ENCODE results near the gene MYO10.
"Not testable (repeated sequence)": the region's sequence is repeated elsewhere in the genome, so short reads cannot be mapped to it uniquely, and the experiment has no call there.

Gene MYO10

DNA sequence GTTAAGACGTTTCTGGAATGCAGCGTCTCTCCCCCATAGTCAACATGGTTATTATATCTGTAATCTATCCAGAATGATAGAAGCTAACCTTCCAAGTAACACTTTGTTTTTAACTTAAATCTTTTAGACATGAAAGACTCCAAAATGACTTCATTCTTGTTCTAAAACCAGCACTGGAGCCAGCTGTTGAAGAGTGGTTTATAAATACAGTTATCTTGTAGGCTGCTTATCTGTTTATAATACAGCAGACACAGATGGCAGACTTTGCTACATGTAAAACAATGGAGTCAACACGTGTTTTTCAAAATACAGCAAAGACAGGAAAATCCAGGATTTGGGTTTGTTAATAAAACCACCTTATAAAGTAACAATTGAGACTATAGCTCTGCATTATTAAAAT, 270.5 kb downstream of the MYO10 start:
- no peak for DNase-seq

DNA sequence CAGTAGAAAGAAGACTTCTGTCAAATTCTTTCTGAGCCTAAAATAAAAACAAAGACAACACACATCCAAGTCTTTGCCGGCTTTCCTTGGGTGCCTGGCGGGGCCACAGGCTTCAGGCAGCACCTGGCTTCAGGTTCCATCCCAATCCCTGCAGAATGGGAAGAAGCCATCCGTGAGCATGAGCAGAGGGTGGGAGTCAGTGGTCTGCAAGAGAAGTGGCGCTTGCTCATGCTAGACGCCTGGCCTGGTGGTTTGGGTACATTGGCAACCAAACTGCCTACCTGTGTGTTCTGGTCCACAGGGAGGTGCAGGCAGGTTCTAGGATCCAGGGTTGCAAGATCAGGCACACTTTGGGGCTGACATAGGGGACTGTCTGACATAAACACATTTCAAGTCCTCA, 271.7 kb downstream of the MYO10 start:
- no peak for DNase-seq

DNA sequence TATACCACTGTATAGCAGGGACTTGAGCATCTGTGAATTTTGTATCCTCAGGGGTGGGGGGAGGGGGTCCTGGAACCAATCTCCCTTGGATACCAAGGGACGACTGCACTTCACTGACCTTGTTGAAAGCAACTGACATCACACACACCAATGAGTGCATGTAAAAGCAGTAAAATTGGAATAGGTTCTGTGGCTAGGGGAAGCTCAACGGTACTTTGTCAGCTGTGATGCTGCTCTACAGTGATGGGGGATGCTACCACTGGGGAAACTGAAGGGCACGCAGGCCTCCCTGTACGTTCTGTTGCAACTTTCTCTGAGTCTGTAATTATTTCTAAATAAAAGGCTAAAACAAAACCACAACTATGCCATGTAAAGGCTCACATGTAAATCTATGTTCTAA, 272.2 kb downstream of the MYO10 start:
- DNase-seq = no peak

DNA sequence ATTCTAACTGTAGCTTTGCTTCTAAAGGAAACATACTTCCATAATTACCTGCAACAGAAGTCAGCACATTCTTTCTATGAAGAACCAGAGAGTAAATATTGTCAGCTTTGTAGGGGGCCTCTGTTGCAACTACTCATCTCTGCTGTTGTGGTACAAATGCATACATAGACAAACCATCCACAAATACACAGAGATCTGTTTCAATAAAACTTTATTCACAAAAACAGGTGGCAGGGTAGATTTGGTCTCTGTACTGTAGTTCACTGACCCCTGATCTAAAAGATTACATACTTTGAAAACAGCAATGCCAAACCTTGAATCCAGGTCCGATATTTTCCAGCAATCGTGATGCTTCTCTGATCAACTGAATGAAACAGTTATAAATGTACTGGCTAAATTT, 274.4 kb downstream of the MYO10 start:
- DNase-seq = no peak

DNA sequence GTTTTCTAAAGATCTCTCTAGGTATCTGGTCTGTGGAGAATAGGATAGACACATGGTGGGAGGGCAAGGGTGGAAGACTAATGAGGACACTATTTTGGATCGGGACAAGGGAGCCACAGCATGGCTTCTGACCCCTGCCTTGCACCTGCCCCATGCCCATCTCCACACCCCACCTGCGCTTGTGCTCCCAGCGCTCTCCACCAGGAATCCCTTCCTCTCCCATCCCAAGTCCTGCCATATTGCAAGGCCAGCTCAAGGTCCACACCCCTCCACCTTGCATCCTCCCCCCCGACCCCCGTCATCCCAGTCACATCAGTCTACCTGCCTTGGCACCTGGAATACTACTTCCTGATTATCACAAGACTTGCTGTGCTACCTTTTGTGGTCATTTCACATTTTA, 275.1 kb downstream of the MYO10 start:
- DNase-seq = no peak

DNA sequence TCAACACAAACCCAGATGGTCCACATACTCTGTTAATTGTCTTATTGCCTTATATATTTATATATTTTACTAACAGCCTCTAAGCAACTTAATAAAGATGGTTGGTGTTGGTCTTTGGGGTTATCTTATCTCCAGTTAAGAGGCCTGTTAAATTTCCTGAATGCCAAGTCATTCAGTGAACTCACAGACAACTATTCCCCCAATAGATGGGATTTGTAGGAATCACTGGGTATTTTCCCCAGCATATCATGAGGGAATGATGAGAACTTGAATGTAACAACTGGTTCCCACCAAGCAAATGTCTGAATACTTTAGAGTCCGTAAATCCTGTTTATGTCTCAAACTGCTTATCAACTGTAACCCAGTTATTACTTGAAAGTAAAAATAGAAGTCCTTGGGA, 276.6 kb downstream of the MYO10 start:
- no peak for DNase-seq

DNA sequence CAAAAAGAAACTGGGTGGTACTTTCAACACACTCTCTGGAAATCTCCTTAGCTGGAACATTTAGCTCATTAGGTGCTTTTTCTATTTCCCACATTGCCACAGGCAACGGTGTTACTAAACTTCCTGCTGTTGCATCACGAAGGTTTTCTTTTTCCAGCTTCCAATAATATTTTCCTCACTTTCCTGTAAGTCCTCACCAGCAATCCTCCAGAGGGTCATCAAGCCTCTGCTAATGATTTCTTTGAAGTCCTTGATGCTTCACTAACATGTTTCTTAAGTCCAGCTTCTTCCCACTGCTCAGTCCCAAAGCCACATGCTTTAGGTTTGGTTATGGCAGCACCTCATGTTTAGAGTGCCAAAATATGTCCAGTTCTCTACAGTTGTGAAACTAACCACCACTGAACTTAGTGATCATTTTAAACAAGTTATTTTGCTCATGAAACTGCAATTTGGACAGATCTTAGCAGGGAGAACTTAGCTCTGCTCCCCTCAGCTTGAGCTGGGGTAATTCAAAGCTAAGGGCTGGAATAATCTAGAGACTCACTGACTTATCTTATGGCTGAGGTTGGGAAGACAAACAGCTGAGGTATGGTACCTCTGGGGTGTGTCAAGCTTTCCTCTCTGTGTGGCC, 279.4 kb downstream of the MYO10 start:
- DNase-seq = no peak

DNA sequence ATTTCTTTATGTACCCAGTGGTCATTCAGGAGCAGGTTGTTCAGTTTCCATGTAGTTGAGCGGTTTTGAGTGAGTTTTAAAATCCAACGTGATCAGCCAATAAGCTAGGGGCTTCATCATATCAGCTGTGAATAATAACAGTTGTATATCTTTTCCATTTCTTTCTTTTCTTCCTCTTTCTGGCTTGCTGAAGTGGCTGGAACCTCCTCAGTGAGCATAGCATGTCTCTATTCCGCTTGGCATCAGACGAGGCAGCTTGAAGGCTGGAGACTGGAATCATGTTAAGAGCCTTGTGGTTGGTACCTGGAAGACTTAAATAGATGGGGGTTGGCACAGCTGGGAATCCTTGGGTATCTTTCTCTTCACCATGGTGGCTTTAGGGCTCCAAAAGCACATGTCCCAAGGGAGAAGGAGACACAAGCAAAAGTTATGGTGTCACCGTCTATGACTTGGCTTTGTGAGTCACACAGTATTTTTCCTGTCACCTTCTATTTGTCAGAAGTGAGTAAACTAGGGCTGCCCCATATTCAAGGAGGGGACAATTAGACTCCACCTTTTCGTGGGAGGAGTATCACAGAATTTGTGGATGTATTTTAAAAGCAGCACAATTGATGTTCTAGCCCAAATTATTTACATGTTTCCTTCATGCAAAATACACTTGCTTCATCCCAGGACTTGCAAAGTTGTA, 281.3 kb downstream of the MYO10 start:
- DNase-seq = no peak

DNA sequence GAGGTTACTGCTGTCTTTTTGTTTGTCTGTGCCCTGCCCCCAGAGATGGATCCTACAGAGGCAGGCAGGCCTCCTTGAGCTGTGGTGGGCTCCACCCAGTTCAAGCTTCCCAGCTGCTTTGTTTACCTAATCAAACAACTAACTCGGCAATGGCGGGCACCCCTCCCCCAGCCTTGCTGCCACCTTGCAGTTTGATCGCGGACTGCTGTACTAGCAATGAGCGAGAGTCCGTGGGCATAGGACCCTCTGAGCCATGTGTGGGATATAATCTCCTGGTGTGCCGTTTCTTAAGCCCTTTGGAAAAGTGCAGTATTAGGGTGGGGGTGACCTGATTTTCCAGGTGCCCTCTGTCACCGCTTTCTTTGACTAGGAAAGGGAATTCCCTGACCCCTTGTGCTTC, 287.3 kb downstream of the MYO10 start:
- not testable (repeated sequence) for DNase-seq

DNA sequence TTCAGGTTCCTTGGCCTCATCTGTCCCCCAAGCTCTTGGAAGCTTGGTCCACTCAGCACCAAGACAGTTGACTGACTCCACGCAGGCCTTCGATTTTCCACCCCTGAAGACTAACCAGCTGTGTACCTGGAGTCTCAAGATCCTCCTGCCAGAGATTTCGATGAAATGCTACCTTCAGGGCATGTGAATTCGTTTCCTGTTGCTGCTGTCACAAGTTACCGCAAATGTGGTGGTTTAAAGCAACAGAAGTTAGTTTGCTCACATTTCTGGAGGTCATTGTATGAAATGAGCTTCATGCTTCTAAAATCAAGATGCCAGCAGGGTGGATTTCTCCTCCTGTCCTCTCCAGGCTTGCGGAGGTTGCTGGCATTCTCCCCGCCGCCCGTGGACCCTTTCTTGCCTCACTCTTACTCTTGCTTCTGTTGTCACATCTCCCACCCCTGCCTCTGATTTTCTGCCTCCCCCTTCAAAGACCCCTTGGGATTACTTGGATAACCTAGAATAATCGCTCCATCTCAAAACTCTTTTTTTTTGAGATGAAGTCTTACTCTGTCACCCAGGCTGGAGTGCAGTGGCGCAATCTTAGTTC, 291.7 kb downstream of the MYO10 start:
- DNase-seq = no peak

DNA sequence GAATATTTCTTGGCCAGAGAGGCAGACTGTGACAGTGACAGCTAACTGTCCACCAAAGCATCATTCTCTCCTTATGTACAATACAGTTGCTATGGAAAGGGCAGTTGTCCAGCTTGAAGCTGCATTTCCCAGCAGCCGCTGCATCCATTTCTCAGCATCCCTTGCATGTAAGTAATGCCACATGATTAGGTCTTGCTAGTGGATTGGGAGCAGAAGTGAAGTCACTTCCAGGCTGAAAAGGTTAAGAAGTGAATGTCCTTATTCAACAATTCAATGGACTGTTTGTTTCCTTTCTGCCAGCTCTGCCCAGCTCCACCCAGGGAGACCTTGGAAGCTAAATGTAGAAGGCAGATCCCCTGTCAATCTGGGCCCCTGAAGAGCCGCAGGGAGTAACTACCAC, 293.2 kb downstream of the MYO10 start:
- DNase-seq = no peak

DNA sequence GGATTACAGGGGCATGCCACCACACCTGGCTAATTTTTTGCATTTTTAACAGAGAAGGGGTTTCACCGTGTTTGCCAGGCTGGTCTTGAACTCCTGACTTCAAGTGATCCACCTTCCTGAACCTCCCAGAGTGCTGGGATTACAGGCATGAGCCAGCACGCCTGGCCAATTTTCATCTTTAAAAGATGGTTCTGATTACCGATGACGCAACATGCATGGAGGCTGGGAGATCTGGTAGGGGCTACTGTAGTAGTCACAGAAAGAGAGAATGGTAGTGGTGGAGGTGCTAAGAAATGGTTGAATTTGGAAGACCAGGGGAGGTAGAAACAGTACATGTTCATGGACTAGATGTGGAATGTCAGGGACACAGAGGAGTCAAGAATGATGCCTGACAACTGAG, 296.9 kb downstream of the MYO10 start:
- DNase-seq = no peak

DNA sequence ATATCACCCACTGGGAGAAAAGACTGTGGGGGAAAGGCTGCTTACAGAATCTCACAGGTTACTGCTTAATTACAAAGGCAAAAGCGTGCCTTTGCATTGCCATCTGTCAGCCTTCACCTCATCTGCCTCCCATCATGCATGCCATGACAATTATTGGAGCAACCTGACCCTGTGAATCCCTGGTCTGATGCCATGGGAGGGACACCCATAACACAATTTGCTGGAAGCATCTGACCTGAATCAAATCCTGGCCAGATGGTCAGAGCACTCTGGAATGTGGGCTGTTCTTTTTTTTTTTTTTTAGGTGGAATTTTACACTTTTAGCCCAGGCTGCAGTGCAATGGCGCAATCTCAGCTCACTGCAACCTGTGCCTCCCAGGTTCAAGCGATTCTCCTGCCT, 307.7 kb downstream of the MYO10 start:
- no peak for DNase-seq

DNA sequence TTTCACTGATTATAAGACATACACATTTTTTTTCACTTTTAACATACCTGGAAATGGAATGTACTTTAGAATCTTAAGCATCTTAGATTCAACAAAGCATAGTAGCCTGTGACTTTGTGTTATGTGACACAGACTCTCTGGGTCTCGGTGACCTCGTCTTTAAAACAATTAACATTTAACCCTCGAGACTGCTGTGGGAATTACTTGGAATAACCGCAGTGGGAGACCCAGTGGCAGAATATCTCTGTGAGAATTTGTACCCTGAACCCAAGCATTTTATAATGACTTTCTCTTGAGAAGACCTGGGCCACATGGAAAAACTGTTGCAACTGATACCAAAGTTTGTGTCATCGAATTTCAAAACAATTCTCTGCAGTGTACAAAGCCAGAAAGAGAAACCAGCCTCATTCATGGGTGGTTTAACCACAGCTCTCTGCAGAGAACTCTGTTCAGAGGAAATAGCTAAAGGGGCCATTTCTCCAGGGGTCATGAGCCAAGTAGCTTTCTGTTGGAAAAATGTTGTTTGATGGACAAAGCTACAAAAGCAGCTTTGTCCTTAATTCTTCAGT, 309.3 kb downstream of the MYO10 start:
- DNase-seq = peak; percentile 42 to 44

DNA sequence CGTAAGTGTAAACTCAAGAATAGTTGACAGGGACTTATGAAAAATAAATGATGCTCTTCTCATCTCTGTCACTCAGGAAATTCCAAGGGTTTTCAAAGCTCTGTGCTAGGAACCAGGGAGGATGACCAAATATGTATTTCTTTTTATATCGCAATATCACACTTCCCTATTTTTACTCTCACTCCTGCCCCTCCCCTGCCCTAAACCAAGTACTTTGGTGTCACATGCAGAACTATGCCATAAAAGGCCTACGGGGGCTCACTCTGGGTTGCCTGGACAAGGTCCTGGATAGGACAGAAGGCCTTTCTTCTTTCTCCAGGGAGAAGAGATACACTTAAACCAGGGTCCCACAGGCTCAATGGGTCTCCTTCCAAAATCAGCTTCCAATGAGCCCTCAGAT, 311.0 kb downstream of the MYO10 start:
- DNase-seq = no peak

DNA sequence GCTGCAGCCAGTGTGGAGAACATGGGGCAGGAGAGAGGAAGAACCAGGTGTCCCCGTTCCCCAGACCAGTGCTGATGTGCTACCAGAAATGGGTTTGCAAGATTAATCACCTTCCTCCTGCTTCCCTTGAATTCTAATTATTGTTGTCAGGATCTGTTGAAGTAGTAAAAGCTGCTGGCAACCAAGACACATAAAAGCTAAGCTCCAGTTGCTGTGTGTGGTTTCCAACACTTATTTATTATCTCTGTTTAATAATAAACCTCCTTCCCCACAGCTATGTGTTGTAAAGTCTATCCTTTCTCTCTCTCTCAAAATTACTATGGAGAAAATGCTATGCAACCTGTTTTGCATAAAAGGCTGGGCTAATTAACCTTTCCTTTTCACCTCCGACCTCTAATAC, 317.0 kb downstream of the MYO10 start:
- no peak for DNase-seq

DNA sequence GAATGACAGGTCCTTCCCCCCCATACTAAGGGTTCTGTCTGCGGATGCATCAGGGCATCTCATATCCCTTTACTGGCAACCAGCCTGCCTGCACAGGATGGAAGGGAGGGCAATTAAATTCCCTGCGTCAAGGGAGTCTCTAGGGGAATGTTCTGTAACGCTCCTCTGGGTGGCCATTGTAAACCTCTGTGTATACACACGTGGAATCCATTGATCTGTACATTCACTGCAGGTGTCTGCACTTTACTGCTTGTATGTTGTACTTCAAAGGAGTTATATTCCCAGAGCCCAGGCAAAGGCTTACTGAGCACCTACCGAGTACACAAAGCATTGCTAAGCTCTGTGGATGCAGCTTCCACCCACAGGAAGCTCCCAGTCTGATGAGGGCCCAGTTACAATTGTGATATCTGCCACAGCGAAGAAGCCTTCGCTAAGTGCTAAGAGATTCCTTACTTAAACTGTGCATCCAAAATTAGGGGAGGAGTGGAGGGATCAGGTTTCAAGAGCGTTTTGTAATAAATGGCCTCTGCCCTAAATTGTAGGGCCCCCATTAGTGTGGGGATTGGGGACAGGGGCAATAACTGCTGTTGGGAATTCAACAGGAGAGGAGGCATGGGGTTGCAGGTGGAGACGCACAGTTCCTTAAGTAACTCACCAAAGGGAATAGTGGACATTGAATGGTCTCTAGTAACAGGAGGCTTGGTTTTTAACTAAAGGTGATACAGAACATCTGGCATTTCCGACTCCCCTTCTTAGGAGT, 317.8 kb downstream of the MYO10 start:
- DNase-seq = no peak

DNA sequence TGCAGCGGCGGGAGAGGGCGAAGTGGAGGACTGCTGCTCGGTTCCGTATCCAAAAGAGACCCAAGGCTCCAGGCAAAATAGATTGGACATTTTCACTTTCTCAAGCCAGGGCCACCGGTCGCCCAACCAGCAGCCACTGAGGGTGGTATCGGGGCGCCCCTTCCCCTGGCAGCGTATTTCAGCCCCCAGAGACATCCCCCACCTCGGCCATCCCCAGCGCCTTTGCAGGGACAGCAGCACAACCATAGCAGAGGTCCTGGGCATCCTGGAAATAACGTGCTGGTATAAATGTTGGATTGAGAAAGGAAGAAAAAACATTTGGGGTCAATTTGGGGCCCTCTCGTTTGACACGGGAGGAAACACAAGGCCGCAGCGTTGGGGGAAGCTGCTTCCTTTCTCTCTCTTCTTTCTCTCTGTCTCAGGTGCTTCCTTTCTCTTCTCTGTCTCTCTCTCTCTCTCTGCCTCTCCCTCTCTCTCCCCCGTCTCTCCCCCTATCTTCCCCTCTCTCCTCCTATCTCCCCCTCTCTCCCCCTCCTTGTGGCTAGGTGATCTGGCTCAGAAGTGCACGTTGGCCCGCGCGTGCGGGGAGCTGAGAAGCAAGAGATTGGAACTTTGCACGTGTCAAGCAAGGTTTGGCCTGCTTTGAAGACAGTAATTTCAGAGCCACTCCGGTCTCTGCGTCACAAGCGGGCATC, 318.7 kb downstream of the MYO10 start:
- DNase-seq = peak; percentile 63 to 64

DNA sequence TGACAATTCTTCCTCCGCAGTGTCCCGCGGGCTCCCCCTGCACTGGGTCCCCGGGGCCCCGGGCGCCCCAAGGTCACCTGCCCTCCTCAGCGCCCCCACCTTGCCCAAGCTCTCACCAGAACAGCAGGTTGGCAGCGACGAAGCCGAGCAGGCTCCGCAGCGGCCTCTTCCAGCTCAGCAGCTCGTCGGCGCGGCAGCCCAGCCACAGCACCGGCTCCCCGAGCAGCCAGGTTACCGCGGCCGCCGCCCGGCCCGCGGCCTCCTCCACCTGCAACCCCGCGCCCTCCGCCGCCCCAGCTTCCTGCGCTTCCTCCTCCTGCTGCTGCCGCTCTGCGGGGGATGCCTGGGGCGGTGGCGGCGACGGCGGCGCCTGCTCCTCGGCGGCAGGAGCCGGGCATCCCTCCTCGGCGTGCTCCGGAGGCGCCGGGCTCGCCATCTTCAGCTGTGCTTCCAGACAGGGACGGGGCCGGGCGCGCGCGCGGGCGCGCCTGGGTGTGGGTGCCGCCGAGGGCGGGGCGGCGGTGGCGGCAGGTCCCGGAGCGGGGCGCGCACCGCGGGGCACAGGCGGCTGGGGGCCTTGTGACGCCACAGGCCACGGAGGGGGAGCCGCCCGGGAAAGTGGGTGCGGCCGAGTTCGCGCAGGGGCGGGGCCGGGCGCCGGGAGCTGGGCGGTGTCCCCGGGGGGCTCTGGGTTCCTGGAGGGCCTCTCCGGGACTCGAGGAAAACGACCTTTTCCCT, 319.4 kb downstream of the MYO10 start, which contains the start of gene RETREG1:
RETREG1 (minus strand) TSS at position 462 of the 738 bp plus-strand sequence; CDS start at position 436, 26 bp downstream.
- peak; percentile 82 to 88 for DNase-seq

DNA sequence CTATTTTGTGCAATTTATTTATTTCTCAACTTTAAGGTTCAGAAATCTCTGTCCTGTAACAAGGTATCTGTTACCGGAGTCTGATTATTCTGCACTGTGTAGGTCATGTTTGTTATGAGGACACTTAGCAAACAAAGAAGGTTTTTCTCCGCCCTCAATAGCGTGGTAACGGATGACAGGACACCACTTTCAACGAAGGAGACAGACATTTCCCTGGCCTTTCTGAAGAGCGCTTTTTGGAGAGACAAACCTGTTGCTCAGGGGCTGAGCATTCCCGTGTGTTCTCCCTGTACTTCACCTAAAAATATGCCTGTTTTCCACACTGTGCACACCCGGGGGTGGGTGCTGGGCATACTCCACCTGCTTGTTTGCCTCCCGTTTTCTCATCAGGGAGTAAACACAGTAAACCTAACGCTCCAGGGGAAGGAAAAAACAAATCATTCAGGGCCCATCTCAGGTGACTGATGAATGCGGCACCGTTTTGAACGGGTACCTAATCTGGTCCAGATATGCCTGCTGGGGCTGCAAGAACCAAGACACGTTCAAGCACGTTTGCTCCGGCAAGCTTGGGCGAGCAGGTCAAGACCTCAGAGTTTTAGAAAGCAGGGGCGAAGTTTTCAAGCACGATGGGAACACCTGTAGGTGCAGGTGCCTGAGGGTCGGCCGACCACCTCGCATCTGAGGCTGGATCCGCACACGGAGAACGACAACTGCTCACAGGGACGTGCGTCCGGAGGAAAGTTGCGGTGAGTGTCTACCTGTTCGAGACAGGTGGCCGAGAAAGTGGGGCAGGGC, 320.1 kb downstream of the MYO10 start:
- peak; percentile 41 to 46 for DNase-seq

DNA sequence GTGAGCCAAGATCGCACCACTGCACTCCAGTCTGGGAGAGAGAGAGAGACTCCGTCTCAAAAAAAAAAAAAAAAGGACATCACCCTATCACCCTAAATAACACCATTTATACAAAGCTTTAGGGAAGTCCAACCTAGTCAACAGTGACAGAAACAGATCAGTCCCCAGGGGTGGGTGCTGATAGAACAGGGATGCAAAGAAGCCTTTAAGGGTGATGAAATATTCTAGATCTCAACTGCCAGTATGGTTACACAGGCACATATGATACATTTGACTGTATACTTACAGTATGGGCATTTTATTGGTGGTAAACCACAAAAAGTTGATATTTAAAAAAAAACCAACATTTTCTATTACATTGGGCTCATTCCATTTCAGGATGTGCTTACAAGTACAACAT, 324.1 kb downstream of the MYO10 start:
- no peak for DNase-seq

Measured in activated T-cell treated with anti-CD3 and anti-CD28 coated beads, Interleukin-2, amount 50 U/mL, for 48 hours (primary cell).